GM21717 (cell line): ENCODE measurements around the gene NFE2L3.
"Not testable (repeated sequence)": the region's sequence is repeated elsewhere in the genome, so short reads cannot be mapped to it uniquely, and the experiment has no call there.

Experiments
- ATAC-seq: cut with Tn5 transposase; IDR thresholded peaks from one replicate; pipeline ENCODE4 v1.9.1; 2021; ENCODE audit warnings: mild to moderate bottlenecking, moderate library complexity; ENCODE audit not compliant: unreplicated experiment

NFE2L3 gene

DNA sequence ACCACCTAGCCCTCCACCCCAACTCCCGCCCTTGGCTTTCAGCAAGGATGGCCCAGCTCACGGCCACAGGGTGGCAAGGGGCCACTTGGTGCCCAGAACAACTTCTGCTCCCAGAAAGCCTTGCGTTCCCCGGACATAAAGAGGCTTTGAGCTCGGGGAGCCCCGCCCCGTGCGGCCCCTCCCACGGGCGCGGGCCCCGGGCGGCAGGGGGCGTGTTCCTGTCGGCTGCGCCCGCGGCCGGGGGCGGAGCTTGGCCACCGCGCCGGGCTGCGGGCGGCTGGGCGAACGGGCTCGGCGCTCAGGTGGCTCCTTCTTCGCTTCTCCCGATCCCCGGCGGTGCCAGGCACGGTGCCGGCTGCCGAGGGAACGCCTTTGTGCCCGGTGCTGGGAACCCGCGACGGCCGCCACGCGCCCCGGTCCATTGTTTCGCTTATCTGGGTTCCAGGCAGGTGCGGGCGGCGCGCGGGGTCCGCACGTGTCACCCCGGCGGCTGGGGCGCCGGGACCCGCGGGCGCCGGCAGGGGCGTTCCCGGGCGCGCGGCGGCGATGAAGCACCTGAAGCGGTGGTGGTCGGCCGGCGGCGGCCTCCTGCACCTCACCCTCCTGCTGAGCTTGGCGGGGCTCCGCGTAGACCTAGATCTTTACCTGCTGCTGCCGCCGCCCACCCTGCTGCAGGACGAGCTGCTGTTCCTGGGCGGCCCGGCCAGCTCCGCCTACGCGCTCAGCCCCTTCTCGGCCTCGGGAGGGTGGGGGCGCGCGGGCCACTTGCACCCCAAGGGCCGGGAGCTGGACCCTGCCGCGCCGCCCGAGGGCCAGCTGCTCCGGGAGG is at the start of gene NFE2L3:
Gene NFE2L3 (plus strand): TSS at position 246 of the 829 bp plus-strand sequence. CDS start 301 bp downstream, at position 547.
- ATAC-seq = peak; percentile 56

- no peak for ATAC-seq
Measured at GRCh38 chr7:26103596-26103995, 48.4 kb upstream of the NFE2L3 start.

DNA sequence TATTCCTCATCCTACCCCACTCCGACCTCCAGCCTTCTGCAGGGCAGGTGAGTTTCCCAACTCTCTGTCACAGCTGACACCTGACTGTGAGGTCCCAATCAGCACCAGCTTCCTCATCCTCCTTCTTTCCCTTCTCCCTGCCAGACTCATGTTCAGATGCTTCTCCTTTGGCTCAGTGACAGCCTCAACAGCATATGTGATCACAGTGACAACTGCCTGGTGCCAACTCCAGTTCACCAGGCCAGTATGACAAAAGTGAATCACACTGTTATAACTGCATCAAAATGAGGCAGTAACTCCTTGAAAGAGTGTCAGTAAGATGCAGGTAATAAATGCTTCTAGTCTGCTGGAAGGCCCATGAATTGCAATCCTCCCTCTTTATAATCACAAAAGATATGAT is 46.8 kb upstream of the NFE2L3 start:
- ATAC-seq = no peak

GRCh38 chr7:26105931-26106330 is 46.1 kb upstream of the NFE2L3 start:
- ATAC-seq = no peak

DNA sequence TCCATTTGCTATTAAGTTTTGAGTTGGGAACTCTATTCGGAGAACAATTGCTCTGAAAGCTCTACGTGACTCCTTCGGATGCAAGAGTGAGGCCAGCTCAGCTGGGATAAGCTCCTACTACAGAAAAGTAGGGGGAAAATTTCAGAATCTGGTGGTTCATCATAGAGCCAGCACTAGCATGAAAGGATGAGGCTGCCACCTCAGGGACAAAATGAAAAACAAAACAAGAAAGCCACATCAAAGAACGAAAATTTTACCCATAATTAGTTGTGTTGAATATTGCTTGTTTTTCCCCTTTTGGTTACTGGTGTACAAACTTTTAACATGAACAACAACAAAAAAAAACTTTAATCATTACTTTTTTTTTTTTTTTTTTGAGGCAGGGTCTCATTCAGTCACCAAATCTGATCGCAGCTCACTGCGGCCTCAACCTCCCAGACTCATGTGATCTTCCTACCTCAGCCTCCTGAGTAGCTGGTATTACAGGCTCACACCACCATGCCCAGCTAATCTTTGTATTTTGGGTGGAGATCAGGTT is 39.7 kb upstream of the NFE2L3 start:
- no peak for ATAC-seq

GRCh38 chr7:26115650-26116049 is 36.3 kb upstream of the NFE2L3 start:
- ATAC-seq = no peak

GRCh38 chr7:26117142-26117807 is 34.7 kb upstream of the NFE2L3 start:
- no peak for ATAC-seq

DNA sequence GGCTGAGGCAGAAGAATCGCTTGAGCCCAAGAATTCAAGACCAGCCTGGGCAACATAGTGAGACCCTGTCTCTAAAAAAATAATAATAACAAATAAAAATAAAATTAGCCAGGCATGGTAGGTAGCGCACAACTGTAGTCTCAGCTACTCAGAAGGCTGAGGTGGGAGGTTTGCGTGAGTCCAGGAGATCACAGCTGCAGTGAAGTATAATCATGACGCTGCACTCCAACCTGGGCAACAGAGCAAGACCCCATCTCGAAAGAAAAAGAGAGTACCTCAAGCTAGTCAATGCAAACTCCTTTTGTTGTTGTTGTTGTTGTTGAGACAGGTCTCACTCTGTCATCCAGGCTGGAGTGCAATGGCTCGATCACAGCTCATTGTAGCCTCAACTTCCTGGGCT is 34.0 kb upstream of the NFE2L3 start:
- ATAC-seq = no peak

DNA sequence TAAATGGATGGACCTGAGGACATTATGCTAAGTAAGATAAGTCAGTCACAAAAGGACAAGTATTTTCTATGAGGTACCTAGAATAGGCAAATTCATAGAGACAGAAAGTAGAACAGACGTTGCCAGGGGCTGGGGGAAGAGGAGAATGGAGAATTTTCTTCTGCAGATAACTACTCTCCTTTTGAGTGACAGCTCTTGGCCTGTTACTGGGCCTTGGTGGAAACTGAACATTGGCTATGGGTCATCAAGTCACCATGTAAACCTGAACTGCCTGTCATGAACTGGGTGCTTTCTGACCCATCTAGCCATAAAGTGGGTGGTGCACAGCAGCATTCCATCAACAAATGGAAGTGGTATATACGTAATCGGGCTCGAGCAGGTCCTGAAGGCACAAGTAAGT is 29.3 kb upstream of the NFE2L3 start:
- ATAC-seq = no peak

- not testable (repeated sequence) for ATAC-seq
Measured at GRCh38 chr7:26124775-26125174, 27.2 kb upstream of the NFE2L3 start.

DNA sequence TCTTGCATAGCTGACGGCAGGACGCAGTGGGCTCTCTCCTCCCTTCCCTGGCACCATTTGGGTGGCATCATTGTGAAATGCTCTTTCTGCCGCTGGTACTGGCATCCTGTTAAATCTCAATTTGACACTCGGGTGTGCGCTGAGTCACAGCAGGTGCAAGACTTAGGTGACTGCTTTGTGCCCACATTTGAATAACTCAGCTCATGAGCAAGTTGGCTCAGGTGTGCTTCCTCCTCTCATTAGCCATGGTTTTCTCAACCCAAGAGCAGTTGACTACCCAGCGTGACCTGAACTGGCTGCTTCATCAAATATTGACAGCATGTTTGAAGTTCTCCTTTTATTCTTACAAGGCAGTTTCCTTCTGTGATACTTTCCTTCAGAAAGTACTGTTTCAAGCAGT is 24.6 kb upstream of the NFE2L3 start:
- no peak for ATAC-seq

DNA sequence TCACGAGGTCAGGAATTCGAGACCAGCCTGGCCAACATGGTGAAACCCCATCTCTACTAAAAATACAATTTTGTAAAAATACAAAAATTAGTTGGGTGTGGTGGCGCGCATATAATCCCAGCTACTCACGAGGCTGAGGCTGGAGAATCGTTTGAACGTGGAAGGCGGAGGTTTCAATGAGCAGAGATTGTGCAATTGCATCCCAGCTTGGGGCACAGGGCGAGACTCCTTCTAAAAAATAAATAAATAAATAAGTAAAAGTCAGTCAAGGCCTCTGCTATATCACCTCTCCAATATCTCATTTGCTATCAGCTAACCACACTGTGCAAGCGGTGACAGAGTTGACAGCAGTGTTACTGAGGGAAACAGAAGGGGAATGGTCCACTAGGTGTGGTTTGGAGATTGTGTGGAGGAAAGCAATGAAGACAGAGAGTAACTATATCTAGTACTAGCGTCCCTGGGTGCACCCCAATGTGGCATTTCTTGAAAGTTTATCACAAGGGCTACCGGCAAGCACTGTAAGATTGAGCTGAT is 20.9 kb upstream of the NFE2L3 start:
- ATAC-seq = no peak

- no peak for ATAC-seq
Measured at GRCh38 chr7:26135076-26135475, 16.9 kb upstream of the NFE2L3 start.

DNA sequence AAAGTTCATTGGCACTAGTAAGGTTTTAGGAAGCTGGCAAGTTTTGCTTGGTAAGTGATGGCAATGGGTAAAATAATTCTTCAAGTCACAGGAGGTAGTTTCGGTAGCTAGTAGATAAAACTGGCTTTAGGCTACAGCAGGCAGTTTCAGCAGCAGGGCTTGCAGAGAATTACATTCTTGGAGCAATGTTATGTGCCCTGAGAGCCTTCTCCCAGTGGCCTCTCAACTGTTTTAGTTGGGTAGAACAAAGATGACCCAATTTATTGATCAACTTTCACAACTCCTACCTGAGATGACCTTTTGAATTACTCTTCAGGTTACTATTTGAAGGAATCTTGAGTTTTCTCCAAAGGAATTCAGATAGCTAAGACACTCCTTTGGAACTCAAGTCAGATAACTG is 16.4 kb upstream of the NFE2L3 start:
- no peak for ATAC-seq

DNA sequence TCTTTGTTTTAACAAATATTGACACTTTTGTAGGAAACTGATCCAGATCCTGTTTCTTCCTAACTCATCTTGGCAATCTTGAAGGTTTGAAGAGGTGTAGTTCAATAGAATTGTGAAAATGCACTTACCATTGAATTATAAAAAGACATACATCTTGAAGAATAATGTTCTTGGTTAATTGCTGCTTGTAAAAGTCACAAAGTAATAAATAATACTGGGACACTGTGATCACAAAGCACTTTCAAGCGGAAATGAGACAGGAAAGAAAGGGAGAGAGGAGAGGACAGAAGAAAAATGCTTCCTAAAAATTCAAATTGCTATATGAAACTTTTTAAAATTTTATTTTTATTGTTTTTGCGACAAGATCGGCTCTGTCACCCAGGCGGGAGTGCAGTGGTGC is 15.2 kb upstream of the NFE2L3 start:
- ATAC-seq = no peak

DNA sequence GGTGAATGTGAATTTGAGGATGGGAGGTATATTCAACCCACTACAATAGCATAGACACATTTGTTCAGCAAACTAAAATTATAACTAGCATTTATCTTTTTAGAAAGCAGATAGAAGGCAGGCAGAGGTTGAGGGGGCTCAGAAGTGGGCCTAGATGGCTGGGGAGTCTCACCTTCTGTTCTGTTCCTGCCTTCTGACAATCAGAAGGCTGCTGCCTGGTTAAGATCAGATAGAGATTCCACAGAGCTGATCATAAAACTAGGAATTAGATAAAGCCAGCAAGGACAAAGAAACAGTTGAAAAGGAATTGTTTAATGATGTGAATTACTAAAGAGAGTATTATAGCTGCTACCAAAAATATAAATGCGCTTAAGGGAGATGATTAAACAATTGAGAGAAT is 11.6 kb upstream of the NFE2L3 start:
- ATAC-seq = no peak

DNA sequence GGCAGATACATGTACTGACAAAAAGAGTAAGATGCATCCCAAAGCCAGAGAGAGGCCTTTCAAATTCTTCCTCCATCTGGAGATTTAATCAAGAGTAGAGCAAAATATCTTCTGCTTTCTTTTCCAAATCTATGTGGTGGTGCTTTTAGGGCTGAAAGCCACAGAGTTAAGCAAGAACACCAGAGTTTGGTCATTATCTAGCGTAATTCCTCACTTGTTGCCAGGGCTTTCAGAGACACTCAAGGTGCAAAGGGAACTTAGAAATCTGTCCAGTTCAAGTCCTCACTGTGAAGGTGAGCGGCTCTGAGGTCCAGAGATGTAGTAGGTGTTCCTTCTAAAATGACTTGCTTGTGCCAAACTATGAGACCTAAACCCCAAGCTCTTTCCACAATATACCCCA is 10.9 kb upstream of the NFE2L3 start:
- ATAC-seq = no peak

- no peak for ATAC-seq
Measured at GRCh38 chr7:26143298-26144048, 8.5 kb upstream of the NFE2L3 start.

DNA sequence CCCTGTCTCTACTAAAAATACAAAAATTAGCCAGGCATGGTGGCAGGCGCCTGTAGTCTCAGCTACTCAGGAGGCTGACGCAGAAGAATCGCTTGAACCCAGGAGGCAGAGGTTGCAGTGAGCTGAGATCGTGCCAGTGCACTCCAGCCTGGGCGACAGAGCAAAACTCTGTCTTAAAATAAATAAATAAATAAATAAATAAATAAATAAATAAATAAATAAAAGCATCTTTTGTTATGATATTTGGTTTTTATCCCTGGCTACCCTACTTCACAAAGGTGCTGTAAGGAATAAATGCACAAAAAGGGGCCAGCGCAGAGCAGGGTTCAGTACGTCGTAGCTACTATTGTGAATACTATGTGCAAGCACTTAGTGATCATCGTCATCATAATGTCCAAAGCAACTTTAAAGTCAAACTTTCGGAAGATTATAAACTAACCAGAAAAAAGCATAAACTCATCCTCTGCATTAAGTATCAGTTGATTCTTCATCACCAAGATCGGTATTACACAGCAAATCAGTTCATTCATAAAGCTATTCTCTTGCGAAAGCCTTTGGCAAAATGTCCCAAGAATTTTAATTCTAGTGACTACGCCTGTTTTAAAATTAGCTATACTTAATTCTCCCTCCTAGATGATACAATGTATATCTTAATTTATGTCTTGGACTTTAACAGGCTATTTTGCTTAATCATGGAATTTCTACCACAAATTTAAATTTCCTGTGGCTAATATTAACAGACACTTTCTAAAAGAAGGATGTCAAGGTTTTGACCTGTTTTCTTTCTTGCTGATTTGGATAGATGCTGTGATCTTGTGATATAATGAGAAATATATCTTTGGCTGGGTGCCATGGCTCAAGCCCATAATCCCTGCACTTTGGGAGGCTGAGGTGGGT is 7.6 kb upstream of the NFE2L3 start:
- no peak for ATAC-seq

DNA sequence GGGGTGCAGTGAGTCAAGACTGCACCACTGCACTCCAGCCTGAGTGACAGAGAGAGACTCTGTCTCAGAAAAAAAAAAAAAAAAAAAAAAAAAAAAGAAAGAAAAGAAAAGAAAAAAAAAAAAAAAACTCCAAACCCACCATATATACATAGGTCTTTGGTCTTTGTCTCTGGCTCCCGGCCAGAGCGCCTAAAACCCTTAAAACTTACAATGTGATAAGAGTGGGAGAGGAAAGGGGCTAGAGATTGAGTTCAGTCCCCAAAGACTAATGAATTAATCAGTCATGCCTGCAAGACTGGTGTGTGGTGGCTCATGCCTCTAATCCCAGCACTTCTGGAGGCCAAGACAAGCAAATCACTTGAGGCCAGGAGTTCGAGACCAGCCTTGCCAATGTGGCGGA is 6.8 kb upstream of the NFE2L3 start:
- no peak for ATAC-seq
